Caco-2 (cell line): ENCODE data around the gene NUB1. TPM values are rescaled to one million over a fixed set of nuclear protein-coding genes. Genes with fewer than 3 reads are reported as not detected.

Experiments
- BruUV-seq: library from RNA; stranded (reverse); fragments of 400-500 nt; replicated peaks from 2 replicates; lab custom pipeline; 2021; lab: Mats Ljungman, UMichigan
- CTCF ChIA-PET: fragments of 300-600 bp; sonication (Branson Sonifier 250); formaldehyde crosslinking; loops from one replicate; lab custom pipeline; 2022; ENCODE audit warnings: antibody characterized with exemption; lab: Charles Lee
- POLR2A ChIA-PET: fragments of 300-600 bp; sonication (Branson Sonifier 250); formaldehyde crosslinking; loops from one replicate; lab custom pipeline; 2022; ENCODE audit warnings: antibody characterized with exemption; lab: Charles Lee
- DNase-seq, 2 experiments: peaks; one replicate each; pipeline versions ENCODE4 v3.0.0 to v3.0.0-alpha.2; 2020 to 2022
- H3K27me3 ChIP-seq: replicated peaks from 2 replicates; pipeline ENCODE4 v1.6.0; 2011; ENCODE audit warnings: low read length; ENCODE audit not compliant: control insufficient read depth, insufficient read depth
- H3K36me3 ChIP-seq: 2 replicates; pipeline ENCODE4 v1.5.1; 2011; ENCODE audit warnings: low read length; ENCODE audit not compliant: control insufficient read depth, insufficient read depth
- H3K4me1 ChIP-seq: fragments of 250-450 bp; sonication (Bioruptor Pico); 2 replicates; pipeline ENCODE4 v1.5.1; 2020; ENCODE audit warnings: mild to moderate bottlenecking
- H3K4me3 ChIP-seq: 2 replicates; pipeline ENCODE4 v1.5.1; 2011; ENCODE audit warnings: low read depth, mild to moderate bottlenecking, control low read depth, low read length
- H3K9me3 ChIP-seq: fragments of 250-450 bp; sonication (Bioruptor Pico); 2 replicates; pipeline ENCODE4 v1.5.1; 2020; ENCODE audit warnings: mild to moderate bottlenecking, moderate library complexity
- H3K27ac Mint-ChIP-seq: one replicate; pipeline ENCODE4 v1.8.0; 2022; ENCODE audit warnings: mixed read lengths; ENCODE audit not compliant: unreplicated experiment
- H3K27me3 Mint-ChIP-seq: one replicate; pipeline ENCODE4 v1.8.0; 2022; ENCODE audit warnings: mixed read lengths; ENCODE audit not compliant: insufficient read depth, unreplicated experiment
- H3K36me3 Mint-ChIP-seq: one replicate; pipeline ENCODE4 v1.8.0; 2022; ENCODE audit warnings: mild to moderate bottlenecking, mixed read lengths; ENCODE audit not compliant: insufficient read depth, unreplicated experiment
- H3K4me1 Mint-ChIP-seq: one replicate; pipeline ENCODE4 v1.8.0; 2022; ENCODE audit warnings: low read depth, mixed read lengths; ENCODE audit not compliant: unreplicated experiment
- H3K4me3 Mint-ChIP-seq: one replicate; pipeline ENCODE4 v1.8.0; 2022; ENCODE audit warnings: mild to moderate bottlenecking, moderate library complexity, mixed read lengths; ENCODE audit not compliant: unreplicated experiment
- H3K9me3 Mint-ChIP-seq: one replicate; pipeline ENCODE4 v1.8.0; 2022; ENCODE audit warnings: mixed read lengths; ENCODE audit not compliant: unreplicated experiment
- intact Hi-C: fragments of 100-400 bp; cut with micrococcal nuclease; formaldehyde crosslinking; loops from one replicate; pipeline ENCODE4 v1.10.0; 2022; ENCODE audit not compliant: unreplicated experiment
- total RNA-seq: library from RNA; stranded (reverse); gene quantifications from 2 replicates; pipeline ENCODE4 v1.2.3, GENCODE V29; 2022
- TF ChIP-seq, protein P1 (sequence below), 2 experiments: fragments of 200-600 bp in 1 of 2; IDR thresholded peaks; 1 replicate in 1 of 2; 2 replicates in 1 of 2; pipeline versions ENCODE4 v1.5.1 to v1.8.0; 2011 to 2022; ENCODE audit warnings: antibody characterized with exemption in 1 of 2, control low read depth in 1 of 2, inconsistent platforms in 1 of 2, low read depth in 1 of 2, low read length in 1 of 2, mild to moderate bottlenecking in 1 of 2, moderate library complexity in 1 of 2; ENCODE audit not compliant: insufficient read depth in 1 of 2, severe bottlenecking in 1 of 2, unreplicated experiment in 1 of 2

Gene NUB1
- total RNA-seq, 1 experiment from 2014 or later, result 51.6 TPM

DNA sequence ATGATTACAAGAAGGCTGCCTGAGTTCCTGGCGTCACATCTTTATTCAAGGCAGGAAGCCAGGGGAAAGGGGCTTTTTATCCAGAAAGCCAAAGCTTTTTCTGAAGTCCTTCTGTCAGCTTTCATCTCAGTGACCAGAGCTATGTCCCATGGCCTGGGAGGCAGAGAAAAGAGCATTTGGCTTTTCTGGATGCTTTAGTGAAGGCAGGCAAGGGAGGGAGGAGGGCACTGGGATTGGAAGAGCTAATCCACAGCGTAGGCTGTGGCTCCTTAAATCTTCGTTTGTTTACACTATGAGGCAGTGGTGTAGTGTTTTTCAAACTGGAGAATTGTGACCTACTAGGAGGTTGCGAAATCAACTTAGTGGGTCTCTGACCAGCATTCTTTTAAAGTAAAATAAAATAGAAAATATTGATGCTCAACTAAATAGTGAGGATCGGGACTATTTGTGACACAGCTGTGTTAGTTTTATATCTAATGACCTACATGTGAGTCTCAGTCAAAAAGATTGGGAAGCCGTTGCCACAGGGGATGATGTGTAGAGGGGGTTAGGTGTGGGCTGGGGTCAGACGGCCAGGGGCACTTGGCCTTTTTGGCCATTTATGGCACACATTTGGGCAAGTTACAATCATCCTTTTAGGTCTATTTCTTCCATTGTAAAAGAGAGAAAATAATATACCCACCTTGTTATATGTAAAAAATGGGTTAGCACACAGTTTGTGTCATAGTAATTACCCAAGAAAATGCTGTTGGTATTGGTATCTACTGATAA lies 84.2 kb downstream of the NUB1 start:
- H3K4me1 Mint-ChIP-seq, result peaks cover 35% of the 10 kb centered on the region
- H3K4me3 Mint-ChIP-seq, result no peak overlapping the region
- Histone ChIP-seq H3K36me3 (no peaks in the 10 kb centered on the region), H3K4me1 (peaks cover 33% of the 10 kb centered on the region), H3K27me3 (no peaks in the 10 kb centered on the region), H3K4me3 (no peak overlapping the region), H3K9me3 (peaks cover 17% of the 10 kb centered on the region)
- CTCF ChIA-PET, result interaction anchor here (1.1 kb wide), 1 partner anchor 34 kb away, joined by 3 read pairs; no protein-coding TSS in a partner anchor
- no peaks in the 10 kb centered on the region for H3K27me3 Mint-ChIP-seq
- POLR2A ChIA-PET, result interaction anchor here (0.7 kb wide), 1 partner anchor 34 kb away, joined by 3 read pairs; no protein-coding TSS in a partner anchor
- BruUV-seq, result no TSS peak
- no peaks in the 10 kb centered on the region for H3K36me3 Mint-ChIP-seq
- TF ChIP-seq, protein P1, sequence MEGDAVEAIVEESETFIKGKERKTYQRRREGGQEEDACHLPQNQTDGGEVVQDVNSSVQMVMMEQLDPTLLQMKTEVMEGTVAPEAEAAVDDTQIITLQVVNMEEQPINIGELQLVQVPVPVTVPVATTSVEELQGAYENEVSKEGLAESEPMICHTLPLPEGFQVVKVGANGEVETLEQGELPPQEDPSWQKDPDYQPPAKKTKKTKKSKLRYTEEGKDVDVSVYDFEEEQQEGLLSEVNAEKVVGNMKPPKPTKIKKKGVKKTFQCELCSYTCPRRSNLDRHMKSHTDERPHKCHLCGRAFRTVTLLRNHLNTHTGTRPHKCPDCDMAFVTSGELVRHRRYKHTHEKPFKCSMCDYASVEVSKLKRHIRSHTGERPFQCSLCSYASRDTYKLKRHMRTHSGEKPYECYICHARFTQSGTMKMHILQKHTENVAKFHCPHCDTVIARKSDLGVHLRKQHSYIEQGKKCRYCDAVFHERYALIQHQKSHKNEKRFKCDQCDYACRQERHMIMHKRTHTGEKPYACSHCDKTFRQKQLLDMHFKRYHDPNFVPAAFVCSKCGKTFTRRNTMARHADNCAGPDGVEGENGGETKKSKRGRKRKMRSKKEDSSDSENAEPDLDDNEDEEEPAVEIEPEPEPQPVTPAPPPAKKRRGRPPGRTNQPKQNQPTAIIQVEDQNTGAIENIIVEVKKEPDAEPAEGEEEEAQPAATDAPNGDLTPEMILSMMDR (IDR thresholded peaks at IDR 0.05; ENCODE audit: insufficient read depth in 1 of 2, low read depth in 1 of 2, low read length in 1 of 2, severe bottlenecking in 1 of 2, unreplicated experiment in 1 of 2), result no peak
- H3K9me3 Mint-ChIP-seq, result peaks cover 15% of the 10 kb centered on the region
- DNase-seq, result no peak
- intact Hi-C loops, result no loop called here
- no peak overlapping the region for H3K27ac Mint-ChIP-seq

DNA sequence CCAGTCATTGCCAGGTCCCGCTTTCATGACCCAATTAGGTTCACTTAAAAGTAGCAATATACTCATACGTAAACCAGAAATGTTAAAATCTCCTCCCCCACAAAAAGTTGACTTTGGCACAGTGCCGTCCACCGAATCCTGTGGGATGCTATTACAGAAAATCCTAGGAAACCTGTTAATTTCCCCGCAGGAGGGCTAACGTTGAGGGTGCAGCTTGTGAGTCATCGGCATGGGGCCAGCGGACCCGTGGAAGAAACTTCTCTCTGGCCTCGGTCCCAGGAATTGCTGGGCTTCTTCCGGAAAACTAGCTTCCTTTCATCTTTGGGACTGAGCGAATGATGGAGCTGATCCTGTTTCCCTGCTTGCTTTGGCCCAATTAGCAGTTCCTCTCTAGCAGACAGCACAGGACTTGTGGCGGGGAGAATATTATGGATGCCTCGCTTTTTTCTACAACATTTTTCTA lies 84.9 kb downstream of the NUB1 start:
- Mint-ChIP-seq H3K4me1 (peaks cover 35% of the 10 kb centered on the region), H3K27ac (no peak overlapping the region), H3K27me3 (no peaks in the 10 kb centered on the region), H3K36me3 (no peaks in the 10 kb centered on the region), H3K9me3 (peaks cover 13% of the 10 kb centered on the region), H3K4me3 (no peak overlapping the region)
- TF ChIP-seq, protein P1 (IDR thresholded peaks at IDR 0.05; ENCODE audit: insufficient read depth in 1 of 2, low read depth in 1 of 2, low read length in 1 of 2, severe bottlenecking in 1 of 2, unreplicated experiment in 1 of 2), result no peak
- H3K27me3 ChIP-seq, result no peaks in the 10 kb centered on the region
- H3K9me3 ChIP-seq, result peaks cover 15% of the 10 kb centered on the region
- intact Hi-C loops, result no loop called here
- no peak overlapping the region for H3K4me3 ChIP-seq
- POLR2A ChIA-PET, result no interaction called here
- no peak for DNase-seq
- H3K4me1 ChIP-seq, result peaks cover 33% of the 10 kb centered on the region
- no TSS peak for BruUV-seq
- H3K36me3 ChIP-seq, result no peaks in the 10 kb centered on the region
- CTCF ChIA-PET, result no interaction called here

DNA sequence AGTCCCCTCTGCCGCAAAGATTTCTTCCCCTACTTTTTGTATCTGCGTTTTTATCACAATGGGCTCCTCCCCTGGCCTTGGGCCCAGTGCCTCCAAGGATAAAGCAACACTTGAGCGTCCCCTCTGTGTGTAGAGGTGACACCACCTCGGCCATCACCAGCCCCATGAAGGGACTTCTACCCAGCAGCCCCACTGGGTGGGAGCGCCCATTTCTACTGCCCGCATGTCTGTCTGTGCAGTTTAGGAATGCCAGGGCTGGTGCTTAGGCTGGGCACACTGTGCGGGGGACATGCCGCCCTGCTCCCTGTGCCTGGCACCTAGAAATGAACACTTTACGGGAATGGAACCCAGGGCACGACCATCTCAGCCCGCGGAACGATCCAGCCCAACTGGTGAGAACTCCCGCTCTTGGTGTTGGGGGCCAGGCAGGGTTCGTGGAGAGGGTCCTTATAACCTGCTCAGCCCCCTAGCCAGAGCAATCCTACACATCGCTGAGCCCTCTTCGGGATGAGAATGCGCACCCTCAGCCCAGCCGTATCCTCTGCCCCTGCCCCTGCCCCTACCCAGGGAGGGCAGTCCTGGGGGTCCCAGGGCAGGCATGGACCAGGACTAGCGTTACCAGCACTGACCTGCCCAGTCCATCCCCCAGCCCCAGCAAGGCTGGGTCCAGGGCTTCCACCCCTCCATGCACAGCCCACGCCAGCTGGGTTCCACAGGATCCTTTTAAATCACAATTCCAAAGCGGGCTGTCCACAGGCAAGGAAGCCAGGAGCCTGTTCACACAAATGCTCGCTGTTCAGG lies 85.5 kb downstream of the NUB1 start:
- intact Hi-C loops, result no loop called here

More for the DNA sequence above, 85.5 kb downstream of the NUB1 start:
- Histone ChIP-seq H3K4me3 (no peak overlapping the region), H3K36me3 (no peaks in the 10 kb centered on the region), H3K4me1 (peaks cover 33% of the 10 kb centered on the region), H3K9me3 (peaks cover 9% of the 10 kb centered on the region), H3K27me3 (no peaks in the 10 kb centered on the region)
- Mint-ChIP-seq H3K9me3 (peaks cover 10% of the 10 kb centered on the region), H3K36me3 (no peaks in the 10 kb centered on the region), H3K27ac (no peak overlapping the region), H3K4me1 (peaks cover 35% of the 10 kb centered on the region), H3K27me3 (no peaks in the 10 kb centered on the region), H3K4me3 (no peak overlapping the region)
- no peak for DNase-seq
- POLR2A ChIA-PET, result no interaction called here
- no TSS peak for BruUV-seq
- TF ChIP-seq, protein P1 (IDR thresholded peaks at IDR 0.05; ENCODE audit: insufficient read depth in 1 of 2, low read depth in 1 of 2, low read length in 1 of 2, severe bottlenecking in 1 of 2, unreplicated experiment in 1 of 2), result no peak
- CTCF ChIA-PET, result no interaction called here
